Thyroid gland (tissue), 4 donors: ENCODE data around the gene SUOX.

ENCODE experiments used
- POLR2A ChIP-seq, 2 donors: fragments of 450-650 bp; IDR thresholded peaks; one replicate each; pipeline ENCODE4 v1.6.1; 2017; ENCODE audit warnings: antibody characterized with exemption in 2 of 2, mild to moderate bottlenecking in 2 of 2, moderate library complexity in 1 of 2
- TF ChIP-seq, protein P1 (sequence below), 6 experiments: fragments of 200-600 bp in 3 of 6; fragments of 450-650 bp in 3 of 6; sonication (generic) in 3 of 6; IDR thresholded peaks; one replicate each; pipeline ENCODE4 v1.5.1; 2016 to 2019; ENCODE audit warnings: antibody characterized with exemption in 6 of 6, mild to moderate bottlenecking in 2 of 6, inconsistent platforms in 1 of 6, moderate library complexity in 1 of 6

DNA sequence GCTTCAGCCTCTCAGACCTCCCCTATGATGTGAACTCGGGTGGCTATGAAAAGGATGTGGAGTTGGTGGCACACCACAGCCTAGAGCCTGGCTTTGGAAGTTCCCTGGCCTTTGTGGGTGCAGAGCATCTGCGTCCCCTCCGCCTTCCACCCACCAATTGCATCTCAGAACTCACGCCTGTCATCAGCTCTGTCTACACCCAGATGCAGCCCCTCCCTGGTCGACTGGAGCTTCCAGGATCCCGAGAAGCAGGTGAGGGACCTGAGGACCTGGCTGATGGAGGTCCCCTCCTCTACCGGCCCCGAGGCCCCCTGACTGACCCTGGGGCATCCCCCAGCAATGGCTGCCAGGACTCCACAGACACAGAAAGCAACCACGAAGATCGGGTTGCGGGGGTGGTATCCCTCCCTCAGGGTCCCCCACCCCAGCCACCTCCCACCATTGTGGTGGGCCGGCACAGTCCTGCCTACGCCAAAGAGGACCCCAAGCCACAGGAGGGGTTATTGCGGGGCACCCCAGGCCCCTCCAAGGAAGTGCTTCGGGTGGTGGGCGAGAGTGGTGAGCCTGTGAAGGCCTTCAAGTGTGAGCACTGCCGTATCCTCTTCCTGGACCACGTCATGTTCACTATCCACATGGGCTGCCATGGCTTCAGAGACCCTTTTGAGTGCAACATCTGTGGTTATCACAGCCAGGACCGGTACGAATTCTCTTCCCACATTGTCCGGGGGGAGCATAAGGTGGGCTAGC, 37.7 kb downstream of the SUOX start:
- TF ChIP-seq, protein P1, sequence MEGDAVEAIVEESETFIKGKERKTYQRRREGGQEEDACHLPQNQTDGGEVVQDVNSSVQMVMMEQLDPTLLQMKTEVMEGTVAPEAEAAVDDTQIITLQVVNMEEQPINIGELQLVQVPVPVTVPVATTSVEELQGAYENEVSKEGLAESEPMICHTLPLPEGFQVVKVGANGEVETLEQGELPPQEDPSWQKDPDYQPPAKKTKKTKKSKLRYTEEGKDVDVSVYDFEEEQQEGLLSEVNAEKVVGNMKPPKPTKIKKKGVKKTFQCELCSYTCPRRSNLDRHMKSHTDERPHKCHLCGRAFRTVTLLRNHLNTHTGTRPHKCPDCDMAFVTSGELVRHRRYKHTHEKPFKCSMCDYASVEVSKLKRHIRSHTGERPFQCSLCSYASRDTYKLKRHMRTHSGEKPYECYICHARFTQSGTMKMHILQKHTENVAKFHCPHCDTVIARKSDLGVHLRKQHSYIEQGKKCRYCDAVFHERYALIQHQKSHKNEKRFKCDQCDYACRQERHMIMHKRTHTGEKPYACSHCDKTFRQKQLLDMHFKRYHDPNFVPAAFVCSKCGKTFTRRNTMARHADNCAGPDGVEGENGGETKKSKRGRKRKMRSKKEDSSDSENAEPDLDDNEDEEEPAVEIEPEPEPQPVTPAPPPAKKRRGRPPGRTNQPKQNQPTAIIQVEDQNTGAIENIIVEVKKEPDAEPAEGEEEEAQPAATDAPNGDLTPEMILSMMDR (IDR thresholded peaks at IDR 0.05): no peak
- TF ChIP-seq POLR2A (IDR thresholded peaks at IDR 0.05): no peak
